Loucy (cell line): ENCODE results near the gene INTS11.

Source experiments
- H2AFZ ChIP-seq: fragments of 200-600 bp; sonication (generic); 2 replicates; pipeline ENCODE4 v1.6.0; 2016; ENCODE audit warnings: antibody characterized with exemption, mild to moderate bottlenecking, low read length, moderate library complexity
- H3F3A ChIP-seq: fragments of 200-600 bp; 2 replicates; pipeline ENCODE4 v1.6.0; 2016; ENCODE audit warnings: antibody characterized with exemption, low read depth, mild to moderate bottlenecking
- H3K27me3 ChIP-seq: fragments of 200-600 bp; sonication (generic); 2 replicates; pipeline ENCODE4 v1.6.1; 2014; ENCODE audit warnings: low read length, mild to moderate bottlenecking; ENCODE audit not compliant: insufficient read depth, poor library complexity, severe bottlenecking
- H3K36me3 ChIP-seq: fragments of 200-600 bp; sonication (generic); 2 replicates; pipeline ENCODE4 v1.6.1; 2016; ENCODE audit warnings: low read length; ENCODE audit not compliant: insufficient read depth
- H3K4me1 ChIP-seq: fragments of 200-600 bp; sonication (generic); 2 replicates; pipeline ENCODE4 v1.5.1; 2014; ENCODE audit warnings: low read length, mild to moderate bottlenecking; ENCODE audit not compliant: insufficient read depth, poor library complexity, severe bottlenecking
- H3K4me2 ChIP-seq: fragments of 200-600 bp; sonication (generic); 2 replicates; pipeline ENCODE4 v1.6.0; 2014; ENCODE audit warnings: antibody characterized with exemption, low read length, low read depth, mild to moderate bottlenecking; ENCODE audit not compliant: poor library complexity, severe bottlenecking
- H3K4me3 ChIP-seq: fragments of 200-600 bp; sonication (generic); 2 replicates; pipeline ENCODE4 v1.5.1; 2014; ENCODE audit warnings: low read length, mild to moderate bottlenecking, mixed read lengths; ENCODE audit not compliant: poor library complexity, severe bottlenecking
- H3K79me2 ChIP-seq: fragments of 200-600 bp; sonication (generic); 2 replicates; pipeline ENCODE4 v1.6.1; 2014; ENCODE audit warnings: low read length; ENCODE audit not compliant: insufficient read depth
- H3K9ac ChIP-seq: fragments of 200-600 bp; sonication (generic); 2 replicates; pipeline ENCODE4 v1.6.0; 2014; ENCODE audit warnings: mild to moderate bottlenecking, low read depth, low read length, moderate library complexity; ENCODE audit not compliant: poor library complexity, severe bottlenecking
- H3K9me2 ChIP-seq: fragments of 200-600 bp; sonication (generic); replicated peaks from 2 replicates; pipeline ENCODE4 v1.6.1; 2016; ENCODE audit warnings: low read depth, low read length, mixed read lengths
- H3K9me3 ChIP-seq: fragments of 200-600 bp; sonication (generic); 2 replicates; pipeline ENCODE4 v1.6.1; 2014; ENCODE audit warnings: mild to moderate bottlenecking, antibody characterized with exemption, low read length, low read depth; ENCODE audit not compliant: insufficient read depth
- H4K20me1 ChIP-seq: fragments of 200-600 bp; sonication (generic); 2 replicates; pipeline ENCODE4 v1.6.0; 2014; ENCODE audit warnings: antibody characterized with exemption, low read length, mild to moderate bottlenecking; ENCODE audit not compliant: insufficient read depth, poor library complexity, severe bottlenecking
- EZH2phosphoT487 ChIP-seq: fragments of 200-600 bp; IDR thresholded peaks from 2 replicates; pipeline ENCODE4 v1.6.1; 2018; ENCODE audit warnings: antibody characterized with exemption, mild to moderate bottlenecking, moderate library complexity, borderline replicate concordance
- TF ChIP-seq, protein P1 (sequence below): fragments of 200-600 bp; sonication (generic); conservative IDR thresholded peaks from 2 replicates; pipeline ENCODE4 v1.5.1; 2014; ENCODE audit warnings: mild to moderate bottlenecking, antibody characterized with exemption, low read length

Gene INTS11

DNA sequence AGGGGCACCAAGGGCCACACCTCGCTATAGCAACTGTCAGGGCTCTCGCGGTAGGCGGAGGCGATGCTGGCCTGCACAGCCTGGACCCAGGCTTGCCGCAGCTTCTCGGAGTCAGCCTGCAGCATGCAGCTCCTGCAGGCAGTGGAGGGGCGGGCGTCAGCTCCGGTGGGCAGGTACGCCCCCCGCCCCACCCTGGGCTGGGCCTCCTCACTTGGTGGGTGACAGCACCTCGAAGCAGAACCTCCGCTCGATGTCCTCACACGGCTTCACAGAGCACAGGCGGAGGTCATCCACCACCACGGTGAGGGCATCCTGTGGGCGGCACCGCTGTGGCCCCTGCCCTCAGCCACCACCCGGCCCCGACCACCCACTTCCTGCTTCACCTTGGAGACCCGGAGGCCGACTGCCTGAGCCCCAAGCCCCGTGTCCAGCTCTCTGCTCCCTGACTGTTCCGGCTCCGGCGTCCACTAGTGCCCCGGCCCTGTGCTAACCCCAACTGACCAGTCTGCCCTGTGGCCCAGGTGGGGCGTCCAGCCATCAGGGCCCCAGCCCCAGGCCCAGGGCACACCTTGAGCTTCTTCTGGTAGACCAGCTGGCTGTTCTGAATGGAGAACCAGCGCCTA is 26.5 kb downstream of the INTS11 start:
- peaks cover 4% of the 10 kb centered on the region for H4K20me1 ChIP-seq
- H3K36me3 ChIP-seq: no peaks in the 10 kb centered on the region
- H3K9me3 ChIP-seq: no peaks in the 10 kb centered on the region
- H3K9ac ChIP-seq: no peak overlapping the region
- H3K27me3 ChIP-seq: no peaks in the 10 kb centered on the region
- H2AFZ ChIP-seq: no peak overlapping the region
- TF ChIP-seq, protein P1, sequence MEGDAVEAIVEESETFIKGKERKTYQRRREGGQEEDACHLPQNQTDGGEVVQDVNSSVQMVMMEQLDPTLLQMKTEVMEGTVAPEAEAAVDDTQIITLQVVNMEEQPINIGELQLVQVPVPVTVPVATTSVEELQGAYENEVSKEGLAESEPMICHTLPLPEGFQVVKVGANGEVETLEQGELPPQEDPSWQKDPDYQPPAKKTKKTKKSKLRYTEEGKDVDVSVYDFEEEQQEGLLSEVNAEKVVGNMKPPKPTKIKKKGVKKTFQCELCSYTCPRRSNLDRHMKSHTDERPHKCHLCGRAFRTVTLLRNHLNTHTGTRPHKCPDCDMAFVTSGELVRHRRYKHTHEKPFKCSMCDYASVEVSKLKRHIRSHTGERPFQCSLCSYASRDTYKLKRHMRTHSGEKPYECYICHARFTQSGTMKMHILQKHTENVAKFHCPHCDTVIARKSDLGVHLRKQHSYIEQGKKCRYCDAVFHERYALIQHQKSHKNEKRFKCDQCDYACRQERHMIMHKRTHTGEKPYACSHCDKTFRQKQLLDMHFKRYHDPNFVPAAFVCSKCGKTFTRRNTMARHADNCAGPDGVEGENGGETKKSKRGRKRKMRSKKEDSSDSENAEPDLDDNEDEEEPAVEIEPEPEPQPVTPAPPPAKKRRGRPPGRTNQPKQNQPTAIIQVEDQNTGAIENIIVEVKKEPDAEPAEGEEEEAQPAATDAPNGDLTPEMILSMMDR: no peak
- no peak for TF ChIP-seq EZH2phosphoT487
- H3K4me1 ChIP-seq: no peaks in the 10 kb centered on the region
- no peaks in the 10 kb centered on the region for H3K79me2 ChIP-seq
- no peaks in the 10 kb centered on the region for H3K9me2 ChIP-seq
- no peak overlapping the region for H3K4me2 ChIP-seq
- H3K4me3 ChIP-seq: no peak overlapping the region
- no peaks in the 10 kb centered on the region for H3F3A ChIP-seq

DNA sequence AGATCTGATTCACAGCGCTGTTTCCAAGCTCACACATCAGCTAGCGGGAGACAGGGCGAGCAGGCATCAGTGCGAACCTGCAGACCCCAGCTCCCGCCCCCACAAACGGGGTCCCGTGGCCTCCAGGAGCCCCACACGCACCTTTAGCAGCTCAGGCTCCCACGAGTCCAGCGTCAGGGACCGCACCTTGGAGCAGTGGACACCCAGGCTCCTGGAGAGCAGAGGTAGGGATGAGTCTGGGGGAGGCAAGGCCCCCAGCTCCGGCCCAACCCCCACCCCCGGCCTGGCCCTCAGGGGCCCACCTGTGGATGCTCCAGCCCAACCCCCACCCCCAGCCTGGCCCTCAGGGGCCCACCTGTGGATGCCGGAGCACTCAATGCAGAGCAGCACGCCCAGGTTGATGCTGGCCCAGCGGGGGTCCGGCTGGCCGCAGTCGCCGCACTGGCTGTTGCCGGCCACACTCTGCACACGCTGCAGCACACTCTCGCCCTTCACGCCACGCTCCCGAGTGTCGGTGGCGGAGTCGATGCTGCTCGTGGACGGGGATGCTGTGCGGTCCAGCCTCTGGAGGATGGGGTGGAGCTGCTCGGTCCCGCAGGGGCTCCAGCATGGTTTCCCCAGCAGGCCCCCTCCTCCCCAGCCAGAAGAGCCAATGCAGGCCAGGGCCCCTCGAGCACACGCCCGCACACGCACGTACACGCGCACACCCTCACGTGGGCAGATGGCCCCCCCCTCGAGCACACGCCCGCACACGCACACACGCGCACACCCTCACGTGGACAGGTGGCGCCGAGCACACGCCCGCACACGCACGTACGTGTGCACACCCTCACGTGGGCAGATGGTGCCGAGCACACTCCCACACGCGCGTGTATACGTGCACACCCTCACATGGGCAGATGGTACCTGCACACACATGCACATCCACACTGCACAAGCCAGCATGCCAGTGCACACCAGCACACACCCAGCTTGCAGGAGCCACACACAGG is 28.1 kb downstream of the INTS11 start:
- H3K79me2 ChIP-seq: no peaks in the 10 kb centered on the region
- H3K9me2 ChIP-seq: no peaks in the 10 kb centered on the region
- H3K27me3 ChIP-seq: no peaks in the 10 kb centered on the region
- no peak overlapping the region for H3K4me2 ChIP-seq
- H3K4me3 ChIP-seq: no peak overlapping the region
- no peak for TF ChIP-seq EZH2phosphoT487
- TF ChIP-seq, protein P1: no peak
- H3K36me3 ChIP-seq: no peaks in the 10 kb centered on the region
- no peaks in the 10 kb centered on the region for H3F3A ChIP-seq
- H4K20me1 ChIP-seq: no peaks in the 10 kb centered on the region
- no peaks in the 10 kb centered on the region for H3K4me1 ChIP-seq
- no peak overlapping the region for H2AFZ ChIP-seq
- H3K9ac ChIP-seq: no peak overlapping the region
- no peaks in the 10 kb centered on the region for H3K9me3 ChIP-seq

DNA sequence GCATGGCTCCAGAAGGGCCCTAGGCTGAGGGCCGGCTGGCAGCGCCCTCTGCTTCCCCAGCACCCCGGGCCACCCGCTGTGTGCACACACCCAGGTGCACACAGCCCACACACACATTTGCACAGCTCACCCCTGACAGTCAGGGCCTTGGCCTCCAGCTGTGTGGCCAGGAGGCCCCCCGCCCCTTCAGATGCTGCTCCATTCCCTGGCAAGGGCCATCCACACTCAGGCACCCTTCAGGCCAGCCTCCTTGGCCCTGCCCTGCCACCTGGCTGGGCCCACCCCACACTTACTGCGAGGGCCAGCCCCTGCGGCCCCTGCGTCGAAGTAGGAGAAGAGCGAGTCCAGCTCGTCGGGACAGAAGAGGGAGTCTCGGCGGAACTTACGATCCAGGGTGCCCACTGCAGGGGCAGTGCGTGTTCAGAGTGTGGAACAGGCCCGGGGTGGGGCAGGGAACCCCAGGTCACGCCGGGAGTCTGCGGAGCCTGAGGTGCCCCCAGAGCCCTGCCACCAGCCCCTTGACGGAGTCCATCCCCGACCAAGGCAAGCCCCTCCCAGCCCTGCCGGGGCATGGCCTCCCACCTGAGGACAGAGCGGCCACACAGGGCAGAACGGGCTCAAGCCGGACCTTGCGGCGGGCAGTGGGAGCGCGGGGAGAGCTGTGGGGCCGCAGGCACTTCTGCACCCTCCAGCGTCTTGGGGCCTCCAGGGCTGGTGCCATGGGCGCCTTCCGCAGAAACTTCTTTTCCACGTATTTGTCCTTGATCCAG is 29.1 kb downstream of the INTS11 start:
- Histone ChIP-seq H4K20me1 (no peaks in the 10 kb centered on the region), H3K9me3 (no peaks in the 10 kb centered on the region), H3K4me2 (no peak overlapping the region), H3K4me3 (no peak overlapping the region), H3K79me2 (no peaks in the 10 kb centered on the region), H3K36me3 (no peaks in the 10 kb centered on the region), H3K9ac (no peak overlapping the region), H3K27me3 (no peaks in the 10 kb centered on the region), H3F3A (no peaks in the 10 kb centered on the region), H3K9me2 (no peaks in the 10 kb centered on the region), H3K4me1 (no peaks in the 10 kb centered on the region), H2AFZ (no peak overlapping the region)
- no peak for TF ChIP-seq EZH2phosphoT487
- TF ChIP-seq, protein P1: no peak
